ENCODE measurements around the gene ZNF577.
"Not testable (repeated sequence)": the region's sequence is repeated elsewhere in the genome, so short reads cannot be mapped to it uniquely, and the experiment has no call there.

GRCh38 chr19:51906108-51906507, 18.4 kb upstream of the ZNF577 start:
- TF ChIP-seq CTCF, POLR2A, POLR2AphosphoS5 (IDR thresholded peaks at IDR 0.05): not testable (repeated sequence)

Data from stomach (tissue), 4 donors.